Right kidney (tissue), 9 donors: ENCODE measurements around the gene RHBDL1.

ENCODE experiments used
- DNase-seq: peaks from one replicate; pipeline ENCODE4 v3.0.0-alpha.2; 2016
- long read RNA-seq, 8 donors: transcript quantifications; one replicate each; lab custom pipeline, GENCODE V29; 2026

Gene RHBDL1
- long read RNA-seq, donor 1, partial matches to known transcripts, result 0 of 1 reads
- long read RNA-seq, donor 1, other reads (novel, unspliced or antisense), result 0 of 1 reads
- long read RNA-seq, donor 2, result 0 reads
- long read RNA-seq, donor 3, result 0 reads
- long read RNA-seq, donor 4, partial matches to known transcripts, result 0 of 1 reads
- long read RNA-seq, donor 4, other reads (novel, unspliced or antisense), result 0 of 1 reads
- long read RNA-seq, donor 5, result 0 reads
- long read RNA-seq, donor 6, result 0 reads
- long read RNA-seq, donor 7, result 0 reads
- long read RNA-seq, donor 8, partial matches to known transcripts, result 0 of 1 reads
- long read RNA-seq, donor 8, other reads (novel, unspliced or antisense), result 0 of 1 reads

DNA sequence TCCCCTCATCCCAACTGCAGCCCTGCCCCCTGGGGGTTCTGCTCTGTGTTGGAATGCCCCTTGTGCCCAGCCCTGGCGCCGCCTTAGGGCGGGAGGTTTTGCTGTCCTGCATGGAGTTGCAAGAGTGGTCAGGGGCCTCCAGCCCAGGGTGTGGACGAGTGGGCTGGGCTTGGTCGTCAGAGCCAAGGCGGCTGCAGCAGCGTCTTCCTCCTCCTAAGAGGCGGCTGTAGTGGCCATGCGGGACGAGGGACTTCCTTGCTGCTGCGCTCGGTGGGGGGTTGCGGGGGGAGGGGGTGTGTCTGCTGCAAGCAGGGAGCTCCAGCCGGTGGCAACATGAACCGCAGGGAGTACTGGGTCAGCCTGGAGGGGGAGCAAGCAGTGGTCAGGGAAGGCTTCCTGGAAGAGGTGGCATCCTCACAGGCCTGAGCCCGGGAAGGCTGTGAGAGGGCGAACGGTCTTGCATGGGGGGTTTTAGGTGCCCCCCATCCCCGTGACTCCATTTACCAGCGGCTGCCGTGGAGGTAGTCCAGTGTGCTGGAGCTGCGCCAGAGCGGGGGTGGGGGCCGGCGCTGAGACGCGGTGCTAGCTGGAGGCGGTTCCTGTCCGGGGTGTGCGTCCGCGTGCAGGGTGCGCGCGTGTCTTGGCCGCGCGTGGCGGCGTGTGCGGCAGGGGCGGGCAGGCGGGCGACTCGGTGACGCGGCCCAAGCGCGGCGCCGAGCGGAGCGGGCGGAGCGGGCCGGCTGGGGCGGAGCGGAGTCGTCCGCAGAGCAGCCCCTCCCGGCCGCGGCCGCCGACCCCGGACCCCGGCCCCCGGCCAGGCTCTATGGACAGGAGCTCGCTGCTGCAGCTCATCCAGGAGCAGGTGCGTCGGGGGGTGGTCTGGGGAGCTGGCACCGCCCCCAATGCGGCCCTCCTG lies at the start of gene RHBDL1:
TSS of gene RHBDL1 (plus strand) at position 704 of the 916 bp plus-strand sequence. CDS start at position 824, 120 bp downstream.
- DNase-seq, result no peak

DNA sequence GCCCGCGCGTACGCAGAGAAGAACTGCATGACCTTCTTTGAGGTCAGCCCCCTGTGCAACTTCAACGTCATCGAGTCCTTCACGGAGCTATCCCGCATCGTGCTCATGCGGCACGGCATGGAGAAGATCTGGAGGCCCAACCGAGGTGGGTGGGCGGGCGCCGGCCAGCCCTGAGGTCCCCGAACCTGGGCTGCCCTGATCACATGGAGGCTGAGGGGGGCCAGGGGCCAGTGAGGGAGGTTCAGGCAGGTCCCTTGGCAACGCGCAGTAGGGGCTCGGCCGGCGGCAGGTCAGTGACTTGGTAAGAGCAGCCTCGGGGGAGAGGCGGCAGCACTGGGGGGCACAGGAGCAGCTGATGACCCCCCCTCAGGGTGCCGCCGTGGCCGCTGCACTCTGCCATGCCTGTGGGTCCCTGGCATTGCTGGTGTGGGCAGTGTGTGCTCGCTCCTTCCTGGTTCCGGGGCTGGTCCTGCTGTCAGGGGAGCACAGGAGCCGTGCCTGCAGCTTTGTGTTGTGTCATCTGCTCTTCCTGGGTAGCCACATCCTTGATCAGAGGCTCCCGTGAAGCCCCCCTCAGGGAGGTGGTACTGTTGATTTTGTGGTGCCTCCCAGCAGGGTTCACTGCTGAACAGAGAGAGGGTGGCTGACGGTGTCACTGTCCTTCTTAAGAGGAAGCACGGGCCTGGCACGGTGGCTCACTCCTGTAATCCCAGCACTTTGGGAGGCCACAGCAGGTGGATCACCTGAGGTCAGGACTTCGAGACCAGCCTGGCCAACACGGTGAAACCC lies 49.3 kb upstream of the RHBDL1 start:
- no peak for DNase-seq

DNA sequence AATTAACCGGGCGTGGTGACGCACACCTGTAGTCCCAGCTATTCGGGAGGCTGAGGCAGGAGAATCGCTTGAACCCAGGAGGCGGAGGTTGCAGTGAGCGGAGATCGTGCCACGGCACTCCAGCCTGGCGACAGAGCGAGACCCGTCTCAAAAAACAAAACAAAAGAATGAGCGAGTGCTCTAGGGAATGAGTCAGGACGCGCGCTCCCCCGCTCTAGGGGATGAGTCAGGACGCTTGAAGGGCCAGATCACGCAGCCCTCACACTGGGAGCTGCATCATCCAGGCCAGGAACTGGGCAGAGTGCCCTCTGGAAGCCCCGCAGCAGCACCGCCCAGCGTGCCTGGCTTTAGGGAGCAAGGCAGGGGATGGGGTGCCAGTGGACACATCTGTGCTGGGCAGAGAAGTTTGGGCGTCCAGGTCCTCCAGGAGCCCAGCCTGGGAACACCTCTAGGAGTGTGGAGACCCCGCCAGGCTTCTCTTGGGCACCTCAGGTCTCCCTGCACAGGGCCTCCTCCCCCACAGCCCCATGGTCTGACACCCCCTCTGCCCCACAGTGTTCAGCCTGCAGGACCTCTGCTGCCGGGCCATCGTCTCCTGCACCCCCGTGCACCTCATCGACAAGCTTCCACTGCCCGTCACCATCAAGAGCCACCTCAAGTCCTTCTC lies 48.6 kb upstream of the RHBDL1 start:
- DNase-seq, result no peak

DNA sequence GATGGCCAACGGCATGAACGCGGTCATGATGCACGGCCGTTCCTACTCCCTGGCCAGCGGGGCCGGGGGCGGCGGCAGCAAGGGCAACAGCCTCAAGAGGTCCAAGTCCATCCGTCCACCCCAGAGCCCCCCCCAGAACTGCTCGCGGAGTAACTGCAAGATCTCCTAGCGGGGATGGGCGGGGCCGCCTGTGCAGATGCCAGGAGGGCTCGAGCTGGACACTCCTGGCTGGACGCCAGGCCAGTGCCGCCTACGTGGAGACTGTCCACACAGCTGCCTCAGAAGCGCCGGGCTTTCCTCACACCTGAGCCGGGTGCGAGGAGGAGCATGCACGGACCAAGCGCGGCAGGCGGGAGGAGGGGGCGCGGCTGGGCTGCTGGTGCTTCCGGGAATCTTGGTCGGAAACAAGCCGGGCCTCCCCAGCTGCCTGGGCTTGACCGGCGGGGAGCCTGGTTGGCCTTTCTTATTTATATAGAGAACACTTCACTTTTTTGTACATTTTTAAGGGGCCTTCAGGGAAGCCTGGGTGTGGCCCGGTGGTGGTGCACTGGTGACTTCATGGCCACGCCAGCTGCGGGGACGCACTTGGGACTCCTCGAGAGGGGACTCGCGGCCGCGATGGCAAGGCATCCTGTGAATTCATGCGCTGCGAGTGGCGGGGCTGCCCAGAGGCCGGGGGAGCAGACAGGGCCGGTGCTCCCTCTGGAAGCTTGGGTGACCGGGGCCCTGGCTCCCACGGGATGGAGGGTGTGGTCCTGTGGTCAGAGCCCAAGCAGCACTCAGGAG lies 47.8 kb upstream of the RHBDL1 start:
- DNase-seq, result no peak

DNA sequence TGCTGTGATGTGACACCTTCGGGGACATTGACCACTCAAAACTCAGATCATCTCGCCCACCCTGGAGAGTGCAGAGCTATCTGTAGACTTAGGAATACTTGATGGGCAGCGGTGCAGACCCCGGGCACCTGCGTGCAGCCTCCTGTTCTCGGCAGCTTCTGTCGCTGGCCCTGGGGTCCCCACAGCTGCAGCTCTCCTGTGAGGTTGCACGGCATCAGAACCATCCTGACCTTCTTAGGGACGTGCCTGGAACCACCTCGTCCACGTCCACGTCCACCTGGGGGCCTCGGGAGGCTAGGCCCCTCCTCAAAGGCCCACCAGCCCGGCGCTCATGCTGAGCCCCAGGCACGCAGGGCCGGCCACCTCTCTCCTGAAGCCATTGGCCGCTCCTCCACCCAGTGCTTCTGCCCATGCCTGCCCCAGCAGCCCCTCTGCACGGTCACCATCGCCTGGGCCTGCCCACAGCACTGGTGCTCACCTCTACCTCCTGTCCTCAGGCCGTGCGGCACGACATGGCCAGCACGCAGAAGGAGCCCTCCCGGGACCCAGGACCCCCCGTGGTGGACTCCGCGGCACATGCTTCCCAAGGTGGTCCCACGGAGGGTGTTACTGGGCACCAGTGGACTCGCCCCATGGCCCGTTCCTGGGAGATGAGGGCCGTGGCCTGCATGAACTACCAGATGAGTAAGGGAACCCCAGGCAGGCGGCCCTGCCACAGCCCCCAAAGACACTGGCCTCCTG lies 47.0 kb upstream of the RHBDL1 start:
- no peak for DNase-seq

DNA sequence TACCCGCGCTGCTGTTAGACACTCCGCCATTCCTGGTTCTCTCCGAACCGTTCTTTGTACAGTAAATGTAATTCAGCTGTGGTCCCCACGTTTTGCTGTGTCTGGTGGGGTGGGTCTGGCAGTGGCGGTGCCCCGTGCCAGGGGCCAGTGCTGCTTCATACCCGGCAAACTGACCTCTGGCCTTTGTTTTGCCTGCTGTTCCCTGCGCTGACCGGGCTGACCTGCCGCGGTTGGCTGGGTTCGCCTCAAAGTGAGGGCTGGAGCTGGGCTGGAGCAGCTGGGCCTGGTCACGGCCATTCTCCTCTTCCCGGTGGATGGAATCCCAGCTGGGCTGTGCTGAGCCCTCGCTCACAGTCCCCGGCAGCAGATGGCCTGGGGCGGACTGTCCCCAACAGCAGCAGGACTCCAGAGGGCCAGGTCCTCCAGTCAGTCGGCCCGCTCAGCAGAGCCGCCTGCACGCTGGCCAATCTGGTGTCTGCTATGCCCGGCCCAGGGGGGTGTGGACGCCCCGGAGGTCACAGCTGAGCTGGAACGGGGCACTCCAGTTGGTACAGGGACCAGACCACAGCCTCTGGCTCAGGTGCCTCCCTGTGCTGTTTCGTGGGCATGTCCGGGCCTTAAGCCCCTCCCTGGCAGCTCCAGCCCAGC lies 46.2 kb upstream of the RHBDL1 start:
- DNase-seq, result peak; percentile 65

DNA sequence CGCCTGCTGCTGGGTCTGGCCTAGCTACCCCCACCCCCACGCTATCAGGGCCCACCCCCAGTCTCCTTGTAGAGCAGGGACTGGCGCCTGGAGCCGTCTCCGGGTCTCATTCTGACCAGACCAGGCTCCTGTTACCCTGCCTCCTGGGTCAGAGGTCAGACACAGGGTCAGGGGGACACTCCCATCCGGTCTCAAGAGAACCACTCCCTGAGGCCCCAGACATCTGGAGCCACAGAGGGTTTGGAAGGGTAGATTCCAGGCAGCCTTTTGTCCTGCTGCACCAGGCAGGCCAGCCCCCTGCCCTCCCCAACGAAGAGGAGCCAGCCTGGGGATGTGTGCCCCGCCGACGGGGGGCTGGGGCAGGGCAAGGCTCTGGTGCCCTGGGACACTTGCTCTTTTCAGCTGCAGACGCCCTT lies 45.6 kb upstream of the RHBDL1 start:
- no peak for DNase-seq

DNA sequence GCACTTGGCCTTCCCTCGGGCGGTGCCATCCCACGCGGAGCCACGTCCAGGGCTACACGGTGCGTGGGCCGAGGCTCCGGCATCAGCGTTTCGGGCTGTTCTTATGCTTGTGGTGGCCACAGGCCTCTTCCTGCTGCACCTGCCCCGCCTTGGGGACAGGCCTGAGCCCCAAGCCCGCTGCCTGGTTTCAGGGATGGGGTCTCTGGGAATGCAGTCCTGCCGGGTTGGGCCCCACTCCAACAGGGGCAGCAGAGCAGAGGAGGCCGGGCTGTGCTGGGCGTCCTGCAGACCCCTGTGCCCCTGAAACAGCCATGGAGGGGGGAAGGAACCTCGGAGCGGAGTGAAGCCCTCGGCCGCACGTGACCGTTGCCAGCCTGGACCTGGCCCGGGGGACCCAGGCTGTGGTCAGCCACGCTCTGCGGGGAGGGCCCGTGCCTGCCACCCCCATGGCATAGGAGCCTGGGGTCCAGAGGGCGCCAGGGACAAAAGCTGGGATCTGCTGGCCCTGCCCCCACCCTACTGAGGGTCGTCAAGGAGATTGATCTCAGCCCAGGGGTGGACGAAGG lies 45.1 kb upstream of the RHBDL1 start:
- DNase-seq, result peak; percentile 66

DNA sequence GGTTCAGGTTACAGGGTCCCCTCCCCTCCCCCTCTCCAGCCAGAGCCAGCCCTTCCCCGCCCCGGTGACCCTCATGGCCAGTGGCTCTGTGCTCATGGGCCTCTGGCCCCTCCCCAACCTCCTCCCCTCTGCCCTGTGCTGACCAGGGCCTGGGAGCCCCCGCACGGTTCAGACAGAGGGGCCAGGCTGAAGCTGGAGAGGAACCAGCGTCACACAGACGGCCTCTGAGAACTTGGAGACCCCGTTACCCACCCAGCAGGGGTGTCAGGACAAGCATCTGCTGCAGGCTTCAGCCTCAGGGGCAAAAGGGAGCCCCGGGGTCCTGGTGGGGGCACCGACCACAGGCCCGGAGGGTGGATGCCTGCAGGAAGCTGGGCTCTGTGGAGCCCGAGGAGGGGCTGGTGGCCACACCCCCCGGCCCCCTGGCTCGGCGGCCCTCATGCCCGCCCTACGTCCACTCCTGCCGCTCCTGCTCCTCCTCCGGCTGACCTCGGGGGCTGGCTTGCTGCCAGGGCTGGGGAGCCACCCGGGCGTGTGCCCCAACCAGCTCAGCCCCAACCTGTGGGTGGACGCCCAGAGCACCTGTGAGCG lies 44.6 kb upstream of the RHBDL1 start, which contains the start of gene WFIKKN1:
TSS of gene WFIKKN1 (plus strand) at position 171 of the 591 bp plus-strand sequence. CDS start at position 440, 269 bp downstream.
- peak; percentile 70 for DNase-seq

DNA sequence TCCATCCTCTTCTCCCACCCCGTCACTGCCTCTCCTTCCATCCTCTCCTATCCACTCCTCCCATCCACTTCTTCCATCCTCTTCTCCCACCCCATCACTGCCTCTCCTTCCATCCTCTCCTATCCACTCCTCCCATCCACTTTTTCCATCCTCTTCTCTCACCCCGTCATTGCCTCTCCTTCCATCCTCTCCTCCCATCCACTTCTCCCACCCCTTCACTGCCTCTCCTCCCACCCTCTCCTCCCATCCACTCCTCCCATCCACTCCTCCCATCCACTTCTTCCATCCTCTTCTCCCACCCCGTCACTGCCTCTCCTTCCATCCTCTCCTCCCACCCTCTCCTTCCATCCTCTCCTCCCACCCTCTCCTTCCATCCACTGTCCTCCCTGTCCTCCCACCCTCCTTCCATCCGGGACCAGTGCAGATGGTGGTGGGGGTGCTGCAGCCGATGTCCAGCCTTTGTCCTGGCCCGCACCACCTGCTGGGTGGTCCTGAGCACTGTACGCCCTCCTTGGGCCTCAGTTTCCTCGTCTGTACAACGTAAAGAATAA lies 43.6 kb upstream of the RHBDL1 start:
- DNase-seq, result no peak

DNA sequence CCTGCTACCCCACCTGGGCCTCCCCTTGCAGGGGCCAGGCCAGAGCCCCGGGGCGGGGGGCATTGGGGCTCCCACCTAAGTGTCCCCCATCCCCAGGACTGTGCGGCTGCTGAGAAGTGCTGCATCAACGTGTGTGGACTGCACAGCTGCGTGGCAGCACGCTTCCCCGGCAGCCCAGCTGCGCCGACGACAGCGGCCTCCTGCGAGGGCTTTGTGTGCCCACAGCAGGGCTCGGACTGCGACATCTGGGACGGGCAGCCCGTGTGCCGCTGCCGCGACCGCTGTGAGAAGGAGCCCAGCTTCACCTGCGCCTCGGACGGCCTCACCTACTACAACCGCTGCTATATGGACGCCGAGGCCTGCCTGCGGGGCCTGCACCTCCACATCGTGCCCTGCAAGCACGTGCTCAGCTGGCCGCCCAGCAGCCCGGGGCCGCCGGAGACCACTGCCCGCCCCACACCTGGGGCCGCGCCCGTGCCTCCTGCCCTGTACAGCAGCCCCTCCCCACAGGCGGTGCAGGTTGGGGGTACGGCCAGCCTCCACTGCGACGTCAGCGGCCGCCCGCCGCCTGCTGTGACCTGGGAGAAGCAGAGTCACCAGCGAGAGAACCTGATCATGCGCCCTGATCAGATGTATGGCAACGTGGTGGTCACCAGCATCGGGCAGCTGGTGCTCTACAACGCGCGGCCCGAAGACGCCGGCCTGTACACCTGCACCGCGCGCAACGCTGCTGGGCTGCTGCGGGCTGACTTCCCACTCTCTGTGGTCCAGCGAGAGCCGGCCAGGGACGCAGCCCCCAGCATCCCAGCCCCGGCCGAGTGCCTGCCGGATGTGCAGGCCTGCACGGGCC lies 42.8 kb upstream of the RHBDL1 start:
- no peak for DNase-seq

DNA sequence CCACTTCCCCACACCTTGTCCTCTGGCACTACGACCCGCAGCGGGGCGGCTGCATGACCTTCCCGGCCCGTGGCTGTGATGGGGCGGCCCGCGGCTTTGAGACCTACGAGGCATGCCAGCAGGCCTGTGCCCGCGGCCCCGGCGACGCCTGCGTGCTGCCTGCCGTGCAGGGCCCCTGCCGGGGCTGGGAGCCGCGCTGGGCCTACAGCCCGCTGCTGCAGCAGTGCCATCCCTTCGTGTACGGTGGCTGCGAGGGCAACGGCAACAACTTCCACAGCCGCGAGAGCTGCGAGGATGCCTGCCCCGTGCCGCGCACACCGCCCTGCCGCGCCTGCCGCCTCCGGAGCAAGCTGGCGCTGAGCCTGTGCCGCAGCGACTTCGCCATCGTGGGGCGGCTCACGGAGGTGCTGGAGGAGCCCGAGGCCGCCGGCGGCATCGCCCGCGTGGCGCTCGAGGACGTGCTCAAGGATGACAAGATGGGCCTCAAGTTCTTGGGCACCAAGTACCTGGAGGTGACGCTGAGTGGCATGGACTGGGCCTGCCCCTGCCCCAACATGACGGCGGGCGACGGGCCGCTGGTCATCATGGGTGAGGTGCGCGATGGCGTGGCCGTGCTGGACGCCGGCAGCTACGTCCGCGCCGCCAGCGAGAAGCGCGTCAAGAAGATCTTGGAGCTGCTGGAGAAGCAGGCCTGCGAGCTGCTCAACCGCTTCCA lies 42.0 kb upstream of the RHBDL1 start:
- no peak for DNase-seq

DNA sequence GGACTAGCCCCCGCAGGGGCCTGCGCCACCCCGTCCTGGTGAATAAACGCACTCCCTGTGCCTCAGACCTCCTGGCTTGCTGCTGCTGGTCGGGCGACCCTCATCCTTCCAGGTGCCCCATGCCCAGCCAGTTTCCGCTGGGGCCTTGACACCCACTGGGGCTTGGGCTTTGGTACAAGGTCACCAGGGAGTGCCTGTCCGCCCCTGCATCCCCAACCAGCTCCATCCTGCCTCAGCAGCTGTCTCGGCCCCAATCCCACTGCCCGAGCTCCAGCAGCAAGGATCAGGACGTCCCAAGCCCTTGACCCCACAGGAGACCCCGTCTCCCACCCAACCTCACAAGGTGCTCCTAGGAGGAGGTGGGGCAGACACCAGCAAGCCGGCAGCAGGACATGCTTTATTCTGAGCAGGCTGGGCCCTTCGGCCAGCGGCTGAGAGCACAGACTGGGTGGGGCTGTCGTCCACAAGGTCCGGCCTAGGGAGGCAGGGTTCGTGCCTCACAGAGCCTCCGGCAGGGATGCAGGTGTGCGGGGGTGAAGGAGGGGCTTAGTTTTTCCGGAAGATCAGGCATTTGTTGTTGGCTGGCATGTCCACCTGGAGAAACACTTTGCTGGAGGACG lies 41.3 kb upstream of the RHBDL1 start:
- no peak for DNase-seq

DNA sequence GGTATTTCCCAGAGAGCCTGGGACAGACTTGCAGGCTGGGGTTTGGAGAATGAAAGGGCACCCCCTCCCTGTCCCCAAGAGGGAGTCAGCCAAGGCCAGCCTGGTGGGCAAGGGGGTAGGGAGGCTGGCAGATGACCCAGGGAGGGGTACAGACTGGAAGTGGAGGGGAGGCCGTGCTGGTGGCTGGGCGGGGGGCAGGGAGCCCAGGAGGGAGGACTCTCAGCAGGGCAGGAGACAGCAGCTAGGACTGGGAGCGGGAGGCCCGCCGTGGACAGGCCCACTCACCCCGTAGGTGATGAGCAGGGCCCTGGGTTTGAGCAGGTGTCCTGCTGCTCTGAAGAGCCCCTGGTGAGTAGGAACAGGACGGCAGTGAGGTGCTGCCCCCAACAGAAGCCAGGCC lies 40.5 kb upstream of the RHBDL1 start:
- DNase-seq, result no peak

DNA sequence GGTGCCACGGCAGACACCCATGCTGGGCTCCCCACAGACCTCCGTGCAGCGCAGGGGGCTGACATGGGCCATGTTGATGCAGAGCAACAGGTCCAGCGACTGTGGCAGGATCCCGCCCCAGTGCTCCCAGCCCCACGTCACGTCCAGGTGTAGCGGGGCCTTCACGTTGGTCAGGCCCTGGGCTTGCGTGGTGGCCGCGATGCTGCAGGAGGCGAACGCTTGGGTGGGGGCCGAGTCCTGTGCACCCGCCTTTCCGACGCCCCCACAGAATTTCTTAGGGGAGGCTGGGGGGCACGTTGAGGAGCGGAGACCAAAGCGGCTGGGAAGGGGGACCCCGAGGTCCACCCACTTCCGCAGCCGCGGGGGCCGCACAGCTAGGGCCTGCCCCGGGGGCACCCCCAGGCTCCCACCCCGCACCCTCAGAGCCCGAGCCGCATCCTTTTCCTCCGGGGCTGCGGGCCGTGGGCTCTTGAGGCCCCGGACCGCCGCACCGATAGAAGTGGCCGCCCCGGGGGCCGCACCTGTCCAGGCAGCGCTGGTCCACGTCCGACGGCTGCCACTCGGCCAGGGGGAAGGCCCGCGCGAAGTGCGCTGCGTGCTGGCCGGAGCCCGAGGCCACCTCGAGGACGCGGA lies 39.8 kb upstream of the RHBDL1 start:
- no peak for DNase-seq
